A549 (cell line): Measurements from ENCODE around the gene PRDM5. TPM values are rescaled to one million over a fixed set of nuclear protein-coding genes. Genes with fewer than 3 reads are reported as not detected.
"Not testable (repeated sequence)": the region's sequence is repeated elsewhere in the genome, so short reads cannot be mapped to it uniquely, and the experiment has no call there.

Experiments used
- ATAC-seq, 2 experiments: fragments of 200-7000 bp in 1 of 2; fragments of >200 bp in 1 of 2; cut with Nextera tagmentation in 1 of 2; cut with Tn5 transposase in 1 of 2; 3 replicates each; pipeline versions ENCODE4 v1.8.0 to v1.9.1; 2018 to 2020; ENCODE audit warnings: mild to moderate bottlenecking in 1 of 2, moderate library complexity in 1 of 2
- CTCF ChIA-PET: fragments of 300-600 bp; sonication (Branson Sonifier 250); formaldehyde crosslinking; extraction: SDS; loops from one replicate; lab custom pipeline; 2021; ENCODE audit warnings: antibody characterized with exemption, inconsistent platforms; lab: Yijun Ruan, JAX
- POLR2A ChIA-PET: fragments of 350-600 bp; formaldehyde crosslinking; extraction: SDS; loops from one replicate; lab custom pipeline; 2021; ENCODE audit warnings: antibody characterized with exemption, inconsistent platforms; lab: Yijun Ruan, JAX
- DNase-seq, 2 experiments: peaks; one replicate each; pipeline versions ENCODE4 v3.0.0 to v3.0.0-alpha.2; 2011 to 2016; ENCODE audit warnings: low read depth in 1 of 2, low spot score in 1 of 2
- FAIRE-seq: peaks from 2 replicates; lab custom pipeline; 2011; peaks lifted over from hg19 to GRCh38; lab: Jason Lieb, UNC
- H3K27ac ChIP-seq, 2 experiments: fragments of >200 bp; sonication (Bioruptor Twin); formaldehyde crosslinking; 3 replicates each; pipeline ENCODE4 v1.5.1; 2016 to 2017
- H3K4me1 ChIP-seq: fragments of >200 bp; sonication (Bioruptor Twin); formaldehyde crosslinking; 3 replicates; pipeline ENCODE4 v1.6.1; 2016
- H3K4me2 ChIP-seq: fragments of >200 bp; sonication (Bioruptor Twin); formaldehyde crosslinking; 3 replicates; pipeline ENCODE4 v1.6.1; 2016
- H3K4me3 ChIP-seq: fragments of >200 bp; sonication (Bioruptor Twin); formaldehyde crosslinking; 3 replicates; pipeline ENCODE4 v1.5.1; 2016
- H3K9me3 ChIP-seq: fragments of >200 bp; sonication (Bioruptor Twin); formaldehyde crosslinking; 3 replicates; pipeline ENCODE4 v1.6.1; 2016
- WGBS: methylation state at CpG from one replicate; pipeline ENCODE4 v1.1.6; 2017; ENCODE audit errors: missing lambda C conversion rate; 5-methylcytosine and 5-hydroxymethylcytosine counted together
- polyA plus RNA-seq, 4 experiments: library from polyadenylated mRNA; depleted of rRNA in 3 of 4; stranded (reverse); fragments of >200 nt; fragmentation: RNase III in 1 of 4; extraction: RNeasy Plus Mini Kit Qiagen cat#74134 plus additional on column Dnase treatment in 1 of 4; gene quantifications; 2 replicates in 3 of 4; 3 replicates in 1 of 4; pipeline ENCODE4 v1.2.3, GENCODE V29; 2011 to 2017
- small RNA-seq, 6 experiments: library from RNA; depleted of rRNA; stranded (forward); fragments of <200 nt; gene quantifications; one replicate each; pipeline ENCODE3, GENCODE V24; 2012

The PRDM5 gene
- polyA plus RNA-seq, 2 of the 4 experiments (the other 2 are of a cell fraction): 6.5 to 12.9 TPM

DNA sequence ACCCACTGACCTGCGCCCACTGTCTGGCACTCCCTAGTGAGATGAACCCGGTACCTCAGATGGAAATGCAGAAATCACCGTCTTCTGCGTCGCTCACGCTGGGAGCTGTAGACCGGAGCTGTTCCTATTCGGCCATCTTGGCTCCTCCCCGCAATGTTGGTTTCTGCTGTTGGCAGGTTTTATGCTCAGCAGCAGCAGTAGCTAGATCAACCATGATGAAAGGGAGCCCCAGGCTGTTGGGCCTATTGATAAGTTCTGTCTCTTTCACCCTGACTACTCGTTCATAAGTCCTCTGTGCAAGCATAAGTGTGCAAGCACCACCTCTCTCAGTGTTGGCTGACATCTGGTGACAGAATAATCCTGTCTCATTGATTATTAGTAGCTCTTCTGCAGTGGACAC is 274.2 kb downstream of the PRDM5 start:
- 0% methylated on average over 1 of the region's 10 CpGs for WGBS
- H3K9me3 ChIP-seq, FAIRE-seq, H3K4me3 ChIP-seq, H3K4me1 ChIP-seq, ATAC-seq, POLR2A ChIA-PET, CTCF ChIA-PET, H3K4me2 ChIP-seq, H3K27ac ChIP-seq, DNase-seq: not testable (repeated sequence)

Small RNA genes within 50 kb of the gene (small RNA-seq; reads per million reads assigned to genes)
- 0 reads per million in 6 experiments for gene RNU6-550P

Other genes with a start within 250 kb of the PRDM5 start
- not detected in 2 replicates for gene NDNF, start 149.8 kb upstream of the PRDM5 start, polyA plus RNA-seq (2011; rRNA removed)
- not detected in 3 replicates for gene NDNF, start 149.8 kb upstream of the PRDM5 start, polyA plus RNA-seq (2017; fragmentation: RNase III; extraction: RNeasy Plus Mini Kit Qiagen cat#74134 plus additional on column Dnase treatment)
- 0.41 and 0.58 TPM in 2 replicates for gene TNIP3, start 241.6 kb upstream of the PRDM5 start, polyA plus RNA-seq (2011; rRNA removed)
- 0.25 to 0.46 TPM (median 0.38 TPM) in 3 replicates for gene TNIP3, start 241.6 kb upstream of the PRDM5 start, polyA plus RNA-seq (2017; fragmentation: RNase III; extraction: RNeasy Plus Mini Kit Qiagen cat#74134 plus additional on column Dnase treatment)